ENCODE measurements around the gene RAB11FIP3.
A peak's percentile ranks its signal among the peaks of the same experiment; 100 is the strongest.

The RAB11FIP3 gene

DNA sequence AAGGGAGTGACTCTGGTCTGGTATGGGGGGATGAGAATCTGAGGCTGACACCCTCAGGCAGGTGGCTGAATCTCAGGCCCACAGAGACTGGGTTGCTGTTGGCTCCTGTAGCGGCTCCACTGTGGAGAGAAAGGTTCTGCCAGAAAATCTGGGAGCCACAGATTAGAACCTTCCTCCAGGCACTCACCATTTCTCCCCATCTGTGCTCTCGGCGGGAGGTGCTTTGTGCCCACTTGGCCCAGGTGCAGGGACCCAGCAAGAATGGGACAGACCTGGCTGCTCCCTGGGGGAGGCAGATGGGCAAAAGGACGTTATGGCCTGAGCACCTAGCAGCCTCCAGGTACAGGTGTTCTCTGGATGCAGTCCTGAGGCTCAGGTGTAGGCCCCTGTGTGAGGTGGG lies 20.1 kb downstream of the RAB11FIP3 start:
- no peak overlapping the region for H3K4me3 ChIP-seq (ENCODE audit: low read depth, low read length)
- no peak for DNase-seq (ENCODE audit: low read depth)
- TF ChIP-seq CTCF (IDR thresholded peaks at IDR 0.05; ENCODE audit: low read depth, low read length, missing control alignments) = no peak

DNA sequence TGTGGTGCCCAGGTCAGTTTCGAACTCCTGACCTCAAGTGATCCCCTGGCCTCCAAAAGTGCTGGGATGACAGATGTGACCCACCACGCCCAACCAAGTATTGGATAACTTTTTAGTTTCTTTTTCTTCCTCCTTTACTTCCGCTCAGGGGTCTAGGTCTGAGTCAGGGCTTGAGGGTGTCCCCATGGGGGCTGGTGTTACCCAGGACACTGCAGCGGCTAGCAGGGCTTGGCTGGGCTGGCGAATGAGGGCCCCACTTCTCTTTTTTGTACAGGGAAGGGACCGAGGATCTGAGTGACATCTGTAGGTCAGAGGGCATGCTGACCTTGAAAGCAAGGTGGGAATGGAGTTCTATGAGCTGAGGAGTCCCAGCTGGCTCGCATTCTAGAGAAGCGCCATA lies 24.9 kb downstream of the RAB11FIP3 start:
- TF ChIP-seq CTCF (IDR thresholded peaks at IDR 0.05; ENCODE audit: low read depth, low read length, missing control alignments) = no peak
- DNase-seq (ENCODE audit: low read depth) = peak; percentile 33
- no peak overlapping the region; the same call in 1 of the 2 replicates for H3K4me3 ChIP-seq (ENCODE audit: low read depth, low read length)

DNA sequence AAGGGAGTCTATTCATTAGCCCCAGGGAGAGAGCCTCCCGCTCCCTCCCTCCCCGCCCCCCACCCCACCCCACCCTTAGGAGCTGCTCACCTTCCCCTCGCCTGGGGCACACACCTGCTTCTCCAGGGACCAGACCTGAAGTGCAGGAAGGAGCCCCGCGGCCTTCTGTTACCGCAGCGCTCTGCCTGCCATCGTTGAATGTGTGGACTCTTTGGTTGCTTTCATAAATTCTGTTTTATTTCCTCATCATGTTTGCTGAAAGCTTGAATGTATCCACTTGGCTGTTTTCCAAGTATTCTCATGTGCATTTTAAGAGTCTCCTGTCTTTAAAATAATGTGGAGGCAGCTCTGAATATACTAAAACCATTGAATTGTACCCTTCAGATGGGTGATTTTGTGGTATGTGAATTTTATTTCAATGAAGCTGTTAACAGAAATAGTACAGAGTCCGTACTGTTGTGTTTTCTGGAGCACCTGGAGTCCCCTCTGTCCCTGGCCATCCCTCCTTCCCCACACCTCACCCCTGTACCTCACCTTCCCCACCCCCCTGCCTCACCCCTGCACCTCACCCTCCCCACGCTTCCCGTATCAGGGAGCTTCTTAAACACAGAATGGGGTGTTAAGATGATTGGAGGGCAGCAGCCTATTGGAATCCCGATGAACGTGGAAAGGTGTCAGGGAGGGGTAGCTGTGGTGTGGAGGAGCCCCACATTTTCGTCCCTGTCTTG lies 25.5 kb downstream of the RAB11FIP3 start:
- no peak for DNase-seq (ENCODE audit: low read depth)

DNA sequence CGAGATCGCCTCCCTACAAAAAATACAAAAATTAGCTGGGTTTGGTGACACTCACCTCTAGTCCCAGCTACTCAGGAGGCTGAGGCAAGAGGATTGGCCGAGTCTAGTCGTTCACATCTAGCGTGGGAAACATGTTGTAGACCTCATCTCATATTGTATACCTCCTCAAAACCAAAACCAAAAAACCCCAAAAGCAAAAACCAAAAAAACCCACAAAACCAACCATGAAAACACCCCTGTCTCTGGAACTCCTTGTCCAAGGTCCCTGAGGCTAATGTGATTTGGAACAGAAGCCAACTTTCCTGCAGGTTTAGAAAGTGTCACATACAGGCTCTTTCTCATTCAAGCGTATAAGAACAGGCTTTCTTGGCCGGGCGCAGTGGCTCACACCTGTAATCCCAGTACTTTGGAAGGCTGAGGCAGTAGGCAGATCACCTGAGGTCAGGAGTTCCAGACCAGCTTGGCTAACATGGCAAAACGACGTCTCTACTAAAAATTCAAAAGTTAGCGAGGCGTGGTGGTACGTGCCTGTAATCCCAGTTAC lies 29.0 kb downstream of the RAB11FIP3 start:
- DNase-seq (ENCODE audit: low read depth) = no peak
- H3K4me3 ChIP-seq (ENCODE audit: low read depth, low read length) = no peak overlapping the region
- TF ChIP-seq CTCF (IDR thresholded peaks at IDR 0.05; ENCODE audit: low read depth, low read length, missing control alignments) = no peak

More for the DNA sequence above, 25.5 kb downstream of the RAB11FIP3 start:
- no peak overlapping the region for H3K4me3 ChIP-seq (ENCODE audit: low read depth, low read length)
- TF ChIP-seq CTCF (IDR thresholded peaks at IDR 0.05; ENCODE audit: low read depth, low read length, missing control alignments) = no peak

DNA sequence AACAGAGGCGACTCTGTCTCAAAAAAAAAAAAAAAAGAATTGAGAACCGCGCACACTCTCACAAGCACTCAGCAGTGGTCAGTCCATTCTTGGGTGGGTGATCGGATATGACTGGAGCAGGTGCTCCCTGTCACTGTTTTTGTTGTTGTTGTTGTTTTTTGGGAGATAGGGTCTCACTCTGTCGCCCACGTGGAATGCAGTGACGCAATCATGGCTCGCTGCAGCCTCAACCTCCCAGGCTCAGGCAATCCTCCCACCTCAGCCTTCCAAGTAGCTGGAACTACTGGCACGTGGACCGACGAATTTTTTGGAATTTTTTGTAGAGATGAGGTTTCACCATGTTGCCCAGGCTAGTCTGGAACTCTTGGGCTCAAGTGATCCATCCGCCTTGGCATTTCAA lies 30.0 kb downstream of the RAB11FIP3 start:
- no peak for TF ChIP-seq CTCF (IDR thresholded peaks at IDR 0.05; ENCODE audit: low read depth, low read length, missing control alignments)
- no peak for DNase-seq (ENCODE audit: low read depth)
- H3K4me3 ChIP-seq (ENCODE audit: low read depth, low read length) = no peak overlapping the region

DNA sequence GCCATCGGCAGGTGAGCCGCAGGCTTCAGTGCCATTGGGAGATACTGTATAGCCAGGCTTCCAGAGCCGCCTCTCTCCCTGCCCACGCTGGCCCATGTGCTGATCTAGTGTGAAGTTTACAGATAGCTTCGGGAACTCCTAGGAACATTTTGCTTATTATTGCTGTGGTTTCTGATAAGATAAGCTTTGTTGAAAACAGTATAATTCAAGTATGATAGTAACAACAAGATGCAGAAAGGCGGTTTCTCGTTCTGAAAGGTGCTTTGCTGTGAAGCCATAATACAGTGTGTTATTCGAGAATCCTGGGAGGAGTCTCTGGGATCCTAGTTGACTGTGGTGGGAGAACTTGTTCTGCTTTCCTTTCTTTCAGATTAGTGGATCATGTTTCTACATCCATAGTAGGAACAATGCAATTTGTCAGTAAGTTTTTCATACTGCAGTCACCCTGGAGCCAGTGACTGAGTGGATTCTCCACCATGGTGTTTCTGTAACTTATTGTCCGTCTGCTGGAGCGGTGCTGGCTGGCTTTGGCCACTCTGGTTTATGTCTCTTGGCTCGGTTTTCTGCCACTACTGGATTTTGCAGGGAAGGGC lies 31.5 kb downstream of the RAB11FIP3 start:
- DNase-seq (ENCODE audit: low read depth) = no peak
- TF ChIP-seq CTCF (IDR thresholded peaks at IDR 0.05; ENCODE audit: low read depth, low read length, missing control alignments) = no peak

More for the DNA sequence above, 31.5 kb downstream of the RAB11FIP3 start:
- H3K4me3 ChIP-seq (ENCODE audit: low read depth, low read length) = no peak overlapping the region

Measured in GM12864 (cell line).